ENCODE results near the gene IQCH. TPM values are rescaled to one million over a fixed set of nuclear protein-coding genes. Genes with fewer than 3 reads are reported as not detected.

Gene IQCH
- total and polyA plus RNA-seq, 9 of the 15 experiments (the other 6 are each of a cell fraction or from before 2014, with no cell fraction given): 1.8 to 3.9 (median 2.7) TPM

GRCh38 chr15:67456677-67457529 lies 202.3 kb downstream of the IQCH start:
- peak; percentile 97 for FAIRE-seq
- H2AFZ ChIP-seq (ENCODE audit: low read depth, low read length): peak overlapping the region; percentile 61
- no peak for TF ChIP-seq ZFP1 (CRISPR knock-in tag; IDR thresholded peaks at IDR 0.05)
- no peak for TF ChIP-seq MGA (IDR thresholded peaks at IDR 0.05)
- peak in 1 of 3 experiments; percentile 18 for TF ChIP-seq YY1 (IDR thresholded peaks at IDR 0.05; ENCODE audit: borderline replicate concordance in 1 of 3, control insufficient read depth in 1 of 3, extremely low read depth in 1 of 3, insufficient read depth in 3 of 3, insufficient read length in 1 of 3, insufficient replicate concordance in 2 of 3, low read depth in 1 of 3, low read length in 2 of 3)
- no peak for TF ChIP-seq EWSR1 (IDR thresholded peaks at IDR 0.05; ENCODE audit: borderline replicate concordance, low read depth, partially characterized antibody)
- TF ChIP-seq MAFK (IDR thresholded peaks at IDR 0.05; ENCODE audit: low read length): no peak

More at GRCh38 chr15:67456677-67457529, 202.3 kb downstream of the IQCH start:
- in situ Hi-C loops (cut with MboI): loop anchor here (5.0 kb wide), 1 partner anchor 380 kb away; no protein-coding TSS in a partner anchor
- Histone ChIP-seq H3K4me1 (replicated peaks in 1 of 2; ENCODE audit: control insufficient read depth in 2 of 2, insufficient read depth in 2 of 2, low read length in 2 of 2) (no peaks in the 10 kb centered on the region), H4K20me1 (replicated peaks; ENCODE audit: control insufficient read depth, insufficient read depth, low read length) (no peaks in the 10 kb centered on the region), H3K79me2 (ENCODE audit: control insufficient read depth, insufficient read depth, low read length) (no peaks in the 10 kb centered on the region), H3K9me1 (ENCODE audit: control insufficient read depth, insufficient read depth, low read length) (no peaks in the 10 kb centered on the region), H3K4me3 (no peak overlapping the region), H3K9me3 (replicated peaks; ENCODE audit: control insufficient read depth, insufficient read depth, low read depth, low read length) (no peaks in the 10 kb centered on the region), H3K27me3 (ENCODE audit: control insufficient read depth in 2 of 2, insufficient read depth in 2 of 2, low read length in 2 of 2) (0 out of 5 replicates have a peak, but pooled peaks cover 0 to 4% of the 10 kb centered on the region in 2 experiments), H3K27ac (ENCODE audit: extremely low read depth, low read depth, low read length) (no peak overlapping the region), H3K36me3 (ENCODE audit: control insufficient read depth, insufficient read depth, low read length) (no peaks in the 10 kb centered on the region), H3K4me2 (ENCODE audit: insufficient read depth, low read length) (no peak overlapping the region), H3K9ac (ENCODE audit: insufficient read depth in 1 of 2, low read depth in 2 of 2, low read length in 2 of 2) (no peak overlapping the region)
- 10% methylated on average over 8 of the region's 8 CpGs for WGBS (ENCODE audit: insufficient coverage, low coverage, missing lambda C conversion rate)
- peak; percentile 99 for ATAC-seq
- ChIA-PET POLR2A (interaction anchor here (0.6 to 0.9 kb wide), 3 partner anchors 9 to 44 kb away, joined by 4 to 5 read pairs (median 5); no protein-coding TSS in a partner anchor), CTCF (ENCODE audit: low intra/inter-chr PET ratio) (interaction anchor here (4.4 kb wide), 1 partner anchor 378 kb away, joined by 39 read pairs; no protein-coding TSS in a partner anchor)
- intact Hi-C loops (cut with micrococcal nuclease): loop anchor here (1.0 to 10.0 kb wide), 2 partner anchors 278 to 379 kb away; no protein-coding TSS in a partner anchor
- DNase-seq (ENCODE audit: extremely low read depth in 1 of 4, low spot score in 3 of 4): peak; percentile 77 to 82 (median 82)
- BruUV-seq (replicated peaks): no TSS peak

All from K562 (cell line).